ENCODE results near the gene LYRM4. TPM values are rescaled to one million over a fixed set of nuclear protein-coding genes. Genes with fewer than 3 reads are reported as not detected.

The LYRM4 gene
- total RNA-seq, 4 donors from 2014 or later, result 8.4 to 20.1 (median 12.2) TPM

DNA sequence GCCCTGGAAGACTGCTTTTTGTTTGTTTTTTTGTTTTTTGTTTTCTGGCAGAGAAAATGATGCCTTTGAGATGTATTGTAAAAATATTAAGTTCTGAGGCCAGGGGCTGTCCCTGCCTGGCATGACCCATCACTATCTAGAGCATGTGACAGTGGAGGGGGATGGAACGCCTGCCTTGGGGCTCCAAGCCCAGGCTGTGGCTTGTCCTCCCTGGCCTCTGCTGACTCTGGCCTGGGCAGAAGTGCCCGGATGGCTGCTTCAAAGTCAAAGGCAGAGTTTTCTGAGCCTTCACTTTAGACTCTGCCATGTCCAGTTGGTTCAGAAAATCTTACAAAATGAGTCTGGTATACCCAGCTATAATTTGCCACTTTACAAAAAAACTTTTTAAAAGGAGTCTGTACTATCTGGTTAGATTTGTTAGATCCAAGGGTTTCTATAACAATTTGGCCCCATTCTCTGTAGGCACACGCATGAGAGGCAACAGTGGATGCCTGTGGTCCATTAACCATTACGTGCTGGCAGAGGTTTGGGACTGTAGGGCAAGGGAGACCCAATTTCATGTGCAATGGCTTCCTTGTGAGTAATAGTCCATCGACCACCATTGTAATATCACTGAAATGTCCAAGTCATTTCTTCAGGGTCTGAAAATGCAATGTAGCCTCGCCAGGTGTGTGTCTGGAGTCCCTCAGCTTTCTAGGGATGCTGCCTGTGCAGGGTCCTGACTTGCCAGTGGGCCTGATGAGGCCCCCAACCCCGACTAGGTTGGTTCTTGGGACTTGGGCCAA, 167.3 kb downstream of the LYRM4 start:
- ATAC-seq, result no peak

GRCh38 chr6:5091210-5092069, 169.3 kb downstream of the LYRM4 start:
- Histone ChIP-seq H3K36me3 (no peaks in the 10 kb centered on the region), H3K27me3 (peaks cover 0 to 7% (median 1%) of the 10 kb centered on the region in 3 donors), H3K4me1 (peaks cover 0 to under 1% of the 10 kb centered on the region in 2 donors), H3K9me3 (no peaks in the 10 kb centered on the region), H3K4me3 (no peak overlapping the region), H3K27ac (no peak overlapping the region)
- TF ChIP-seq POLR2A (IDR thresholded peaks at IDR 0.05), result no peak
- TF ChIP-seq, protein P1, sequence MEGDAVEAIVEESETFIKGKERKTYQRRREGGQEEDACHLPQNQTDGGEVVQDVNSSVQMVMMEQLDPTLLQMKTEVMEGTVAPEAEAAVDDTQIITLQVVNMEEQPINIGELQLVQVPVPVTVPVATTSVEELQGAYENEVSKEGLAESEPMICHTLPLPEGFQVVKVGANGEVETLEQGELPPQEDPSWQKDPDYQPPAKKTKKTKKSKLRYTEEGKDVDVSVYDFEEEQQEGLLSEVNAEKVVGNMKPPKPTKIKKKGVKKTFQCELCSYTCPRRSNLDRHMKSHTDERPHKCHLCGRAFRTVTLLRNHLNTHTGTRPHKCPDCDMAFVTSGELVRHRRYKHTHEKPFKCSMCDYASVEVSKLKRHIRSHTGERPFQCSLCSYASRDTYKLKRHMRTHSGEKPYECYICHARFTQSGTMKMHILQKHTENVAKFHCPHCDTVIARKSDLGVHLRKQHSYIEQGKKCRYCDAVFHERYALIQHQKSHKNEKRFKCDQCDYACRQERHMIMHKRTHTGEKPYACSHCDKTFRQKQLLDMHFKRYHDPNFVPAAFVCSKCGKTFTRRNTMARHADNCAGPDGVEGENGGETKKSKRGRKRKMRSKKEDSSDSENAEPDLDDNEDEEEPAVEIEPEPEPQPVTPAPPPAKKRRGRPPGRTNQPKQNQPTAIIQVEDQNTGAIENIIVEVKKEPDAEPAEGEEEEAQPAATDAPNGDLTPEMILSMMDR (IDR thresholded peaks at IDR 0.05 in 4 of 5, conservative IDR thresholded peaks at IDR 0.05 in 1 of 5), result no peak
- DNase-seq, result no peak
- ATAC-seq, result no peak
- intact Hi-C loops (cut with DNase I; ENCODE audit: low total_unique reads), result no loop called here
- in situ Hi-C loops (cut with MboI; ENCODE audit: low sequenced_read_pairs in 4 of 4), result no loop called here

More for the DNA sequence above, 167.3 kb downstream of the LYRM4 start:
- Histone ChIP-seq H3K9me3 (no peaks in the 10 kb centered on the region), H3K36me3 (no peaks in the 10 kb centered on the region), H3K4me1 (no peaks in the 10 kb centered on the region), H3K4me3 (no peak overlapping the region), H3K27ac (no peak overlapping the region), H3K27me3 (no peaks in the 10 kb centered on the region)
- intact Hi-C loops (cut with DNase I; ENCODE audit: low total_unique reads) (no loop called here), in situ Hi-C loops (cut with MboI; ENCODE audit: low sequenced_read_pairs in 4 of 4) (no loop called here)
- TF ChIP-seq, protein P1 (IDR thresholded peaks at IDR 0.05 in 4 of 5, conservative IDR thresholded peaks at IDR 0.05 in 1 of 5), result no peak
- no peak for TF ChIP-seq POLR2A (IDR thresholded peaks at IDR 0.05)
- no peak for DNase-seq

DNA sequence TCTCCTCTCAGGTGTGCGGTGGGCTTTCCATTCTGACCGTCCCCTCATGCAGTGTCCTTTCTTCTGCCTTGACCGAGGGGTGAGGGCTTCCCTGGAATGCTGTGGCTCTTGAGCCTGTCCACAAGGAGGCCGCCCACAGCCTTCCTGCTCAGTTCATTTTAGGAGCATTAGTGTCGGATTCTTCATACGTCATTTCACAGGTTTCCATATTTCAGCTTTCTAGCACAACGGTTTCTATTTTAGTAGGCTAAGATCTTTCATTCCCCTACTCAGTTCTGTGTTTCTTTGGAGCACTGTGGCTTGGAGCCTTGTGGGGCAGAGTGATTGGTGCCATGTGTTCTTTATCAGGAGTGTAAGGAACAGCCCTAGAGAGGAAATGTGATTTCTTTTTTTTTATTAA, 170.1 kb downstream of the LYRM4 start:
- intact Hi-C loops (cut with DNase I; ENCODE audit: low total_unique reads), result no loop called here
- no peak for DNase-seq
- H3K27ac ChIP-seq, result no peak overlapping the region

DNA sequence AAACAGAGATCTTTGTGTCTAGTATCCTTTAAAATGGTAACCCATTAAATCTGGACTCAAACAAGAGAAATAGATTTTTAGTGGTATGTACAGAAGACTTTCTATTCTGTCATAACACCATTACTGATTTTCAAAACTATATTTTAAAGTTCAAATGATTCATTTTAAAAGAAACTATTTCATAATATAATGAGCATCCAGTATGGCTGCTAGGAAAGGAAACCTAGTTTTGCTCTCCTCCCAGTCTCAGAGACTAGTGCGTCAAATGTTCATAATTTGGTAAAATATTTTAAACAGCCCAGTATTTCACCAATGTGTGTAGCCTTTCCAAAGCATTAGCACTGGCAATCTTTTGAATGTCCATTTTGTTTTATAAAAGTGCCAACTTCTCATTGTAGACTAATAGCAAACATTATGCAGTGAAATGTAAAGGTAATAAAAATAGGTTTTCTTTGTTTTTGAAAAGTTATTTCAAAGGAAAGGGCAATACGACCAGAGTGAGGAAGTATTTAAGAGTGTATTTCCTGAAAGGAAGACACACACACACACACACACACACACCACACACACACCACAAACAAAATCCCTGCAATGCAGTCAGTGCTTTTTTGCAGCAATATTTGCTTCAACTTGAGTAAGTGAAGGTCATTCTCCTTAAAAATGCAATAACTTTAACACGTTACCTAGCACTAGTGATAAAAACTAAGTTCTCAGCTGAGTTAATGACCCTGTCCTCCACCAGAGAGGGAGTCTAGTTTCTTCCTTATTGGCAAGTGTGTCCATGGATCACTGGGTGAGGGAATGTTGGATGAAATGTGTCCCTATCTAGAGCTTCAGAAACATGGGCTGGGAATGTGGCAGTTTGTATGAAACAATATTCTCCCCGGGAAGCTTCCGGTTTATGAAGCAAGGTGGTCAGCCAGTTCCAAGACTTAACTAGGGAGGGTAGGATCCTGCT, 171.0 kb downstream of the LYRM4 start:
- Histone ChIP-seq H3K27ac (no peak overlapping the region), H3K4me3 (no peak overlapping the region), H3K27me3 (peaks cover 0 to 12% (median 5%) of the 10 kb centered on the region in 3 donors), H3K4me1 (peaks cover 0 to 15% of the 10 kb centered on the region in 2 donors), H3K9me3 (no peaks in the 10 kb centered on the region), H3K36me3 (no peaks in the 10 kb centered on the region)
- DNase-seq (no peak), ATAC-seq (no peak)
- intact Hi-C loops (cut with DNase I; ENCODE audit: low total_unique reads), result no loop called here
- TF ChIP-seq, protein P1 (IDR thresholded peaks at IDR 0.05 in 4 of 5, conservative IDR thresholded peaks at IDR 0.05 in 1 of 5), result no peak
- no peak for TF ChIP-seq POLR2A (IDR thresholded peaks at IDR 0.05)
- in situ Hi-C loops (cut with MboI; ENCODE audit: low sequenced_read_pairs in 4 of 4), result no loop called here

More for the DNA sequence above, 170.1 kb downstream of the LYRM4 start:
- Histone ChIP-seq H3K27me3 (peaks cover 0 to 9% (median 5%) of the 10 kb centered on the region in 3 donors), H3K4me1 (peaks cover 0 to 6% of the 10 kb centered on the region in 2 donors), H3K4me3 (no peak overlapping the region), H3K36me3 (no peaks in the 10 kb centered on the region), H3K9me3 (no peaks in the 10 kb centered on the region)
- TF ChIP-seq POLR2A (IDR thresholded peaks at IDR 0.05), result no peak
- TF ChIP-seq, protein P1 (IDR thresholded peaks at IDR 0.05 in 4 of 5, conservative IDR thresholded peaks at IDR 0.05 in 1 of 5), result no peak
- in situ Hi-C loops (cut with MboI; ENCODE audit: low sequenced_read_pairs in 4 of 4), result no loop called here
- ATAC-seq, result no peak

All from gastrocnemius medialis (tissue), 4 donors.